ENCODE data around the gene ACTR5.

The ACTR5 gene

GRCh38 chr20:38748097-38748860 lies at the start of gene ACTR5:
TSS of gene ACTR5 (plus strand) at chr20:38748460. CDS start at chr20:38748479, 19 bp downstream.
- ATAC-seq = peak; percentile 92

GRCh38 chr20:38698541-38698940 lies 49.7 kb upstream of the ACTR5 start:
- DNase-seq (no peak), ATAC-seq (no peak)

More at GRCh38 chr20:38748097-38748860, at the start of gene ACTR5:
- peak; percentile 99 for DNase-seq

GRCh38 chr20:38700141-38700540 lies 48.1 kb upstream of the ACTR5 start:
- DNase-seq (no peak), ATAC-seq (no peak)

GRCh38 chr20:38700926-38701325 lies 47.3 kb upstream of the ACTR5 start:
- ATAC-seq (no peak), DNase-seq (no peak)

GRCh38 chr20:38703526-38703925 lies 44.7 kb upstream of the ACTR5 start:
- DNase-seq (no peak), ATAC-seq (no peak)

GRCh38 chr20:38704136-38704535 lies 44.1 kb upstream of the ACTR5 start:
- ATAC-seq = no peak
- DNase-seq = no peak

GRCh38 chr20:38706509-38706908 lies 41.8 kb upstream of the ACTR5 start:
- no peak for ATAC-seq
- no peak for DNase-seq

GRCh38 chr20:38714308-38714707 lies 34.0 kb upstream of the ACTR5 start:
- no peak for ATAC-seq

GRCh38 chr20:38715646-38716045 lies 32.6 kb upstream of the ACTR5 start:
- ATAC-seq (no peak), DNase-seq (no peak)

More at GRCh38 chr20:38714308-38714707, 34.0 kb upstream of the ACTR5 start:
- no peak for DNase-seq

- DNase-seq (no peak), ATAC-seq (no peak)
Observed at GRCh38 chr20:38722683-38723016, 25.6 kb upstream of the ACTR5 start.

GRCh38 chr20:38723017-38723847 lies 25.0 kb upstream of the ACTR5 start:
- ATAC-seq (no peak), DNase-seq (peak; percentile 27)

GRCh38 chr20:38723848-38724625 lies 24.2 kb upstream of the ACTR5 start, which contains the start of gene SLC32A1:
TSS of gene SLC32A1 (plus strand) at chr20:38724486. CDS start at chr20:38724725, 239 bp downstream.
- no peak for ATAC-seq
- peak; percentile 14 for DNase-seq

GRCh38 chr20:38724626-38725147 lies 23.6 kb upstream of the ACTR5 start:
- ATAC-seq (no peak), DNase-seq (peak; percentile 6)

GRCh38 chr20:38725148-38725901 lies 22.9 kb upstream of the ACTR5 start:
- peak; percentile 13 for DNase-seq
- ATAC-seq = no peak

GRCh38 chr20:38725931-38726803 lies 22.1 kb upstream of the ACTR5 start:
- DNase-seq (peak; percentile 74), ATAC-seq (peak; percentile 47)

GRCh38 chr20:38726804-38727606 lies 21.3 kb upstream of the ACTR5 start:
- peak; percentile 40 for ATAC-seq
- peak; percentile 84 for DNase-seq

GRCh38 chr20:38727607-38728190 lies 20.6 kb upstream of the ACTR5 start:
- peak; percentile 11 for DNase-seq

GRCh38 chr20:38728191-38728781 lies 20.0 kb upstream of the ACTR5 start:
- peak; percentile 15 for DNase-seq
- no peak for ATAC-seq

More at GRCh38 chr20:38727607-38728190, 20.6 kb upstream of the ACTR5 start:
- no peak for ATAC-seq

Measured in stimulated activated naive CD8-positive, alpha-beta T cell treated with anti-CD3 and anti-CD28 coated beads, Interleukin-15, Interleukin-2, amounts not matched to agents 100 U/mL and 50 U/mL, for 24 hours (primary cell).